ENCODE data around the gene NFILZ.

Gene NFILZ

GRCh38 chr19:8641908-8642547, 11.6 kb downstream of the NFILZ start:
- DNase-seq (ENCODE audit: low read depth) = peak; percentile 58

GRCh38 chr19:8642561-8642960, 12.1 kb downstream of the NFILZ start:
- no peak for DNase-seq (ENCODE audit: low read depth)

GRCh38 chr19:8643860-8644653, 13.6 kb downstream of the NFILZ start:
- DNase-seq (ENCODE audit: low read depth) = no peak

- no peak for DNase-seq (ENCODE audit: low read depth)
Observed at GRCh38 chr19:8648240-8648639, 17.8 kb downstream of the NFILZ start.

GRCh38 chr19:8654591-8655339, 24.3 kb downstream of the NFILZ start:
- DNase-seq (ENCODE audit: low read depth) = peak; percentile 37

GRCh38 chr19:8655340-8655709, 24.9 kb downstream of the NFILZ start:
- DNase-seq (ENCODE audit: low read depth) = no peak

GRCh38 chr19:8657869-8658268, 27.4 kb downstream of the NFILZ start:
- DNase-seq (ENCODE audit: low read depth) = no peak

GRCh38 chr19:8659905-8660304, 29.5 kb downstream of the NFILZ start:
- DNase-seq (ENCODE audit: low read depth) = no peak

GRCh38 chr19:8662263-8662662, 31.8 kb downstream of the NFILZ start:
- no peak for DNase-seq (ENCODE audit: low read depth)

GRCh38 chr19:8663920-8664670, 33.7 kb downstream of the NFILZ start:
- DNase-seq (ENCODE audit: low read depth) = no peak

GRCh38 chr19:8664671-8665057, 34.2 kb downstream of the NFILZ start:
- no peak for DNase-seq (ENCODE audit: low read depth)

GRCh38 chr19:8665468-8666213, 35.2 kb downstream of the NFILZ start:
- no peak for DNase-seq (ENCODE audit: low read depth)

GRCh38 chr19:8666814-8667405, 36.5 kb downstream of the NFILZ start:
- no peak for DNase-seq (ENCODE audit: low read depth)

- no peak for DNase-seq (ENCODE audit: low read depth)
Observed at GRCh38 chr19:8673276-8673891, 43.0 kb downstream of the NFILZ start.

- no peak for DNase-seq (ENCODE audit: low read depth)
Observed at GRCh38 chr19:8675066-8675465, 44.6 kb downstream of the NFILZ start.

GRCh38 chr19:8678244-8678807, 47.9 kb downstream of the NFILZ start:
- no peak for DNase-seq (ENCODE audit: low read depth)
